MM.1S (cell line): Measurements from ENCODE around the gene RNF212.

Experiments used
- CTCF ChIP-seq: fragments of 300-600 bp; sonication (generic); IDR thresholded peaks from 2 replicates; pipeline ENCODE4 v1.5.1; 2016; ENCODE audit warnings: antibody characterized with exemption, low read length, mixed read lengths
- EZH2phosphoT487 ChIP-seq: fragments of 300-600 bp; sonication (generic); IDR thresholded peaks from 2 replicates; pipeline ENCODE4 v1.6.1; 2018; ENCODE audit warnings: antibody characterized with exemption, low read length

DNA sequence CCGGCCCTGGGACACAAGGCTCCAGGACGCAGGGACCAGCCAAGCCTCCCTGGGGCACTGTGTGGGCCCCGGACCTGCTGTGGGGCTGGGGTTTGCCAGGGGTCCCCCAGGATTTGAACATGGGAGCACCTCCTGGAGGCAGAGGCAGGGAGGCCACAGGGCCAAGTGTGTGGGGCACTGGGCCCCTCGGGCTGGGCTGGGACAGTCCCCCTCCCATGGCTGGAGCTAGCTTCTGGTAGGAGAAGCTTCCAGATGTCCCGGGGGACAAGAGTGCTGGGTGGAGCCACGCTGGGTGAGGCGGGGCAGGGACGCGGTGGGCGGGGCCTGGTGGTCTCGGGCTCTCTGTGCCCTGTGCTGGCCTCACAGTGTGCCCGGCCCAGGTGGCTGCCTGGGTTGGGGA is 83.3 kb downstream of the RNF212 start:
- TF ChIP-seq CTCF (no peak), EZH2phosphoT487 (no peak)
